ENCODE data around the gene LENG9.

Gene LENG9

DNA sequence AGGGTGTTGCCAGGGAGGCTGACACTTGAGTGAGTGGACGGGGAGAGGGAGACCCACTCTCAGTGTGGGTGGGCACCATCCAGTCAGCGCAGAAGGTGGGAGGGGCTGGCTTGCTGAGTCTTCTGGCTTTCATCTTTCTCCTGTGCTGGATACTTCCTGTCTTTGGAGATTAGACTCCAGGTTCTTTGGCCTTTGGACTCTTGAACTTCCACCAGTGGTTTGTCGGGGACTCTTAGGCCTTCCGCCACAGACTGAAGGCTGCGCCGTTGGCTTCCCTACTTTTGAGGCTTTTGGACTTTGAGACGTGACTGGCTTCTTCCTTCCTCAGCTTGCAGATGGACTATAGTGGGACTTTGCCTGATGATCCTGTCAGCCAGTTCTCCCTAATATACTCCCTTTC lies 18.8 kb downstream of the LENG9 start:
- TF ChIP-seq, protein P1, sequence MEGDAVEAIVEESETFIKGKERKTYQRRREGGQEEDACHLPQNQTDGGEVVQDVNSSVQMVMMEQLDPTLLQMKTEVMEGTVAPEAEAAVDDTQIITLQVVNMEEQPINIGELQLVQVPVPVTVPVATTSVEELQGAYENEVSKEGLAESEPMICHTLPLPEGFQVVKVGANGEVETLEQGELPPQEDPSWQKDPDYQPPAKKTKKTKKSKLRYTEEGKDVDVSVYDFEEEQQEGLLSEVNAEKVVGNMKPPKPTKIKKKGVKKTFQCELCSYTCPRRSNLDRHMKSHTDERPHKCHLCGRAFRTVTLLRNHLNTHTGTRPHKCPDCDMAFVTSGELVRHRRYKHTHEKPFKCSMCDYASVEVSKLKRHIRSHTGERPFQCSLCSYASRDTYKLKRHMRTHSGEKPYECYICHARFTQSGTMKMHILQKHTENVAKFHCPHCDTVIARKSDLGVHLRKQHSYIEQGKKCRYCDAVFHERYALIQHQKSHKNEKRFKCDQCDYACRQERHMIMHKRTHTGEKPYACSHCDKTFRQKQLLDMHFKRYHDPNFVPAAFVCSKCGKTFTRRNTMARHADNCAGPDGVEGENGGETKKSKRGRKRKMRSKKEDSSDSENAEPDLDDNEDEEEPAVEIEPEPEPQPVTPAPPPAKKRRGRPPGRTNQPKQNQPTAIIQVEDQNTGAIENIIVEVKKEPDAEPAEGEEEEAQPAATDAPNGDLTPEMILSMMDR (conservative IDR thresholded peaks at IDR 0.05), result no peak

DNA sequence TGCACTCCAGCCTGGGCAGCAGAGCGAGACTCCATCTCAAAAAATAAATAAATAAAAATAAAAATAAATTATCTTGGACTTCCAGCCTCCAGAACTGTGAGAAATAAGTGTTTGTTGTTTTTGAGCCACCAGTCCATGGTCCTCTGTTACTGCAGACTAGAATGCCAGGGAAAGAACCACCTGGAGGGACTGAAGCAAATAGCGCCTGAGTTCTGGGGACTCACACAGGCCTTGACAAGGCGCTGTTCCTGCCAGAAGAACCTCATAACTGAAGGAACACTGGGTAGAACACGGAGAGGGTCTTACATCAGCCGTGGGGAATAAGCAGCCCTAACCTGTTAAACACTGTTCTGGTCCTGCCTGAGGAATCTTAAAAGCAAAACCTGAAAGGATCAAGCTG lies 22.9 kb downstream of the LENG9 start:
- no peak overlapping the region for H3K27ac ChIP-seq
- TF ChIP-seq, protein P1 (conservative IDR thresholded peaks at IDR 0.05), result no peak

More for the DNA sequence above, 18.8 kb downstream of the LENG9 start:
- no peak overlapping the region for H3K27ac ChIP-seq

DNA sequence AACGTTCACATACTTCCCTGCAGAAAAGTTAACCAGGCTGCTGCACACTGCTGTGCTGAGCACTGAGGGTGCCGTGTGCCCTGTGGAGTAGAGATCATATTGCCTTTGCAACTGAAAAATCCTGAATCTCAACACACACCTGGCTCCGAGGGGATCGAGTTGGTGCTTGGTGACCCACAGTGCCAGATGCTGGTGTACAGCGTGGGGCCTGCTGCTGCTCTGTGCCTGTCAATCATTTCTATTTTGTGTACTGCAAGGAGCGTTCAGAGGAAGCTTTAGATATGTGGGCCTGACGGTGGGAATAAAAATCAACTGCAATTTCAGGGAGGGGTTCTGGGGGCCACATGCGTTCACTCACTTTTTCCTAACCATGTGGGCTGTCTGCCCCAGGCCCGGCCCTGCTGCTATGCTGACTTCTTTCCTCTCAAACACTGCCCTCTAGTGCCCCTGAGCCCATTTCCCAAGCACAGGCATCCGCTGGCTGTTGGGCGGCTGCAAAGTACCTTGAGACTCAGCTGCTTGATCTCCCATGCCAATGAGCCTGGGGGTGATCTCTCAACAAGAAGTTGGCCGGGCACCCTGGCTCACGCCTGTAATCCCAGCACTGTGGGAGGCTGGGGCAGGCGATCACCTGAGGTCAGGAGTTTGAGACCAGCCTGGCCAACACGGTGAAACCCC lies 24.3 kb downstream of the LENG9 start:
- H3K27ac ChIP-seq, result peak overlapping the region; percentile 24
- TF ChIP-seq, protein P1 (conservative IDR thresholded peaks at IDR 0.05), result peak; percentile 87

DNA sequence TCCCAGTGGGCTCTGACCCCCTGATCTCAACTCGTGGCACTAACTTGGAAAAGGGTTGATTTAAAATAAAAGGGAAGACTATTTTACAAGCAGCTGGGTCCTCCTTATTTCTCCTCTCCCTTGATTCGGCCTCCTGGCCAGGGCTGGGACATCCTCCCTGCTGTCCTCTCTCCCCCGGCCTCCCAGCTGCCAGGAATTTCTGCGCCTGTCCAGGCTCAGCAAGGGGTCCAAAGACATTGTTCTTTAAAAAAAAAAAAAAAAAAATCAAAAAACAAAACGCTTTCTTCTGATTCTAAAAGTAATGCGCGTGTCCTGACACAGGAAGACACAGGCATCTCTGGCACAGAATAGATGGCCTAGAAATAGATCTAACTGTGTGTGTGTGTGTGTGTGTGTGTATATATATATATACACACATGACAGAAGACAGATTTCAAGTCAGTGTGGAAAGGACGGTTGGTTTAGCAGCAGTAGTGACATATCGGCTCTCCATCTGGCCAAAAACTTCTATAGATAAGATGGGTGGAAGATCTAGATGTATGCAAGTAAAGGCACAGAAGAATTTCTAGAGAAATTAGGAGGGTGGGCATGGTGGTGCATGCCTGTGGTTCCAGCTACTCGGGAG lies 26.8 kb downstream of the LENG9 start:
- no peak overlapping the region for H3K27ac ChIP-seq
- TF ChIP-seq, protein P1 (conservative IDR thresholded peaks at IDR 0.05), result no peak

DNA sequence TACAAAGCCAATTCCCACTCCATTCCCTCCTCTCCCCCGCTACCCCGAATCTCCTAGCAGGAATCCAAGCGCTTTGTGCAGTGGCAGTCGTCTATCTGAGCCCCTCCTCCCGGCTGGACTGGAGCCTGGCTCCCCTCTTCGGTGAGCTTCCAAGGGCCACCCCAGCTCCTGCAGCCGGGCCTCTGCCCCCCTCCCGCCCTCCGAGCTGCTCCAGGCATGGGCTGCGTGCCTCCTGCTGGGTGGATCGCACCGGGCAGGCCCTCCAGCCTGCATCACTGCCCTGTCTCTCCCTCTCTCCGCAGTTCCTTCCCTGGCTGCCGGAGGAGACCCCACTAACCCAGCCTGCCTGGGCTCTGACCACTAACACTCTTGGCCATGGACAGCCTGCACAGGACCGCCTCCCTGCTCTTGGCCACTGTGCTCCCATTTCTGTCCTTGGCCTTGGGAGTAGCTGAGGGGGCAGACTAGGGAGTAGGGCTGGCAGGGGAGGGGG lies 27.5 kb downstream of the LENG9 start:
- TF ChIP-seq, protein P1 (conservative IDR thresholded peaks at IDR 0.05), result no peak
- H3K27ac ChIP-seq, result no peak overlapping the region

DNA sequence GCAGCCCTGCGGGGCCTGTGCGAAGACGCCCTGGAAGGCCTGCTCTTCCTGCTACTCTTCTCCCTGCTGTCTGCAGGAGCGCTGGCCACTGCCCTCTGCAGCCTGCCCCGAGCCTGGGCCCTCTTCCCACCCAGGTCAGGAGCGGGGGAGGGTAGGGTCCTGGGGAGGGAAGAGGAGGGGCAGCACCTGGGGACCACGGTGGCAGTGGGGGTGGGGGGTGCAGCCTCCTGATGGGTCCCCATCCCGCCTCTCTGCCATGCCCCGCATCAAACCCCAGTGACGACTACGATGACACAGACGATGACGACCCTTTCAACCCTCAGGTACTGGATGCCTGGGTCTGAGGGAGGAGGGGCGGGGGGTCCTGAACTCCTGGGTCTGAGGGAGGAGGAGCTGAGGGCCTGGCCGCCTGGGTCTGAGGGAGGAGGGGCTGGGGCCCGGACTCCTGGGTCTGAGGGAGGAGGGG lies 28.0 kb downstream of the LENG9 start:
- TF ChIP-seq, protein P1 (conservative IDR thresholded peaks at IDR 0.05), result no peak
- no peak overlapping the region for H3K27ac ChIP-seq

DNA sequence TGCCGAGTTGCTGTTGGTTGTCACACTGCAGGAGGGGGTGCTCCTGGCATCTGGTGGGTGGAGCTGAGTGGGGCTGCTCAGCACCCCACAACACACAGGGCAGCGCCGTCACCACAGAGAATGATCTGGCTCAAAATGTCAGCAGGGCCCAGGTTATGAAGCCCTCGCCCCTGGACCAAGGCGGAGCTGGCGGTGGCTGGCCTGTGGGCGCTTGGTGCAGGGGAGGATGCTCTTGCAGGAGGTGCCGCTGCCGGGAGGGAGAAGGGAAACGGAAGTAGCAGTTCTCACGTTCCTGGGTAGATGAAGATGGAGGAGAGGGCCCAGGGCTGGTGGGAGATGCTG lies 28.7 kb downstream of the LENG9 start:
- no peak overlapping the region for H3K27ac ChIP-seq
- TF ChIP-seq, protein P1 (conservative IDR thresholded peaks at IDR 0.05), result no peak

All from VCaP (cell line).